Renal pelvis (tissue), 4 donors: ENCODE data around the gene CCM2L. TPM values are rescaled to one million over a fixed set of nuclear protein-coding genes. Genes with fewer than 3 reads are reported as not detected.

Experiments
- DNase-seq: peaks from one replicate; pipeline ENCODE4 v3.0.0-alpha.2; 2013
- polyA plus RNA-seq, 3 donors: library from polyadenylated mRNA; unstranded; fragments of 120-200 nt; gene quantifications; one replicate each; pipeline ENCODE4 v1.2.1, GENCODE V29; 2013; ENCODE audit not compliant: insufficient read length in 3 of 3

Gene CCM2L
- polyA plus RNA-seq, 3 donors, result 7.0 to 9.2 (median 8.4) TPM

- no peak for DNase-seq
Observed at GRCh38 chr20:32052778-32053362, 42.6 kb downstream of the CCM2L start.

GRCh38 chr20:32053648-32054047 lies 43.4 kb downstream of the CCM2L start:
- no peak for DNase-seq

- no peak for DNase-seq
Observed at GRCh38 chr20:32056708-32057483, 46.7 kb downstream of the CCM2L start.

- DNase-seq, result no peak
Observed at GRCh38 chr20:32057656-32058184, 47.5 kb downstream of the CCM2L start.

- no peak for DNase-seq
Observed at GRCh38 chr20:32059189-32059588, 49.0 kb downstream of the CCM2L start.

GRCh38 chr20:32062776-32063170 lies 52.5 kb downstream of the CCM2L start:
- DNase-seq, result no peak

GRCh38 chr20:32063695-32064094 lies 53.5 kb downstream of the CCM2L start:
- DNase-seq, result no peak

- DNase-seq, result peak; percentile 72
Observed at GRCh38 chr20:32064667-32065066, 54.4 kb downstream of the CCM2L start.

GRCh38 chr20:32067234-32067821 lies 57.1 kb downstream of the CCM2L start:
- no peak for DNase-seq

GRCh38 chr20:32068174-32068573 lies 57.9 kb downstream of the CCM2L start:
- no peak for DNase-seq

GRCh38 chr20:32069711-32070110 lies 59.5 kb downstream of the CCM2L start:
- no peak for DNase-seq

- no peak for DNase-seq
Observed at GRCh38 chr20:32070282-32070681, 60.0 kb downstream of the CCM2L start.

- DNase-seq, result no peak
Observed at GRCh38 chr20:32070690-32071213, 60.5 kb downstream of the CCM2L start.

- DNase-seq, result no peak
Observed at GRCh38 chr20:32071395-32072167, 61.3 kb downstream of the CCM2L start.

- no peak for DNase-seq
Observed at GRCh38 chr20:32072168-32072750, 62.0 kb downstream of the CCM2L start.

- no peak for DNase-seq
Observed at GRCh38 chr20:32075534-32075933, 65.3 kb downstream of the CCM2L start.

- DNase-seq, result no peak
Observed at GRCh38 chr20:32077190-32077589, 67.0 kb downstream of the CCM2L start.

- no peak for DNase-seq
Observed at GRCh38 chr20:32078322-32078721, 68.1 kb downstream of the CCM2L start.

- no peak for DNase-seq
Observed at GRCh38 chr20:32078791-32079190, 68.6 kb downstream of the CCM2L start.

- DNase-seq, result no peak
Observed at GRCh38 chr20:32079655-32080109, 69.4 kb downstream of the CCM2L start.

GRCh38 chr20:32080783-32081182 lies 70.5 kb downstream of the CCM2L start:
- DNase-seq, result no peak
